Ascending aorta (tissue), 2 donors: ENCODE measurements around the gene POLD4. TPM values are rescaled to one million over a fixed set of nuclear protein-coding genes. Genes with fewer than 3 reads are reported as not detected.

Source experiments
- DNase-seq, 2 donors: peaks; one replicate each; pipeline ENCODE4 v3.0.0-alpha.2; 2019; ENCODE audit warnings: low spot score in 2 of 2
- H3K27ac ChIP-seq, 2 donors: fragments of 200-600 bp; sonication (generic); one replicate each; pipeline ENCODE4 v1.5.1; 2016 to 2017; ENCODE audit warnings: mild to moderate bottlenecking in 1 of 2
- H3K27me3 ChIP-seq: fragments of 200-600 bp; sonication (generic); one replicate; pipeline ENCODE4 v1.5.1; 2017
- H3K36me3 ChIP-seq, 2 donors: fragments of 200-600 bp; sonication (generic); one replicate each; pipeline ENCODE4 v1.5.1; 2016
- H3K4me1 ChIP-seq, 2 donors: fragments of 200-600 bp; sonication (generic); one replicate each; pipeline ENCODE4 v1.5.1; 2016 to 2017; ENCODE audit warnings: mild to moderate bottlenecking in 1 of 2
- H3K4me3 ChIP-seq, 2 donors: fragments of 200-600 bp; sonication (generic); one replicate each; pipeline ENCODE4 v1.5.1; 2016 to 2017; ENCODE audit warnings: mild to moderate bottlenecking in 1 of 2
- H3K9me3 ChIP-seq, 2 donors: fragments of 200-600 bp; sonication (generic); one replicate each; pipeline ENCODE4 v1.5.1; 2016
- intact Hi-C: fragments of 100-400 bp; cut with DNase I; formaldehyde crosslinking; loops from one replicate; pipeline ENCODE4 v1.15.1; 2023
- total RNA-seq: library from RNA; depleted of rRNA; stranded (reverse); fragments of >200 nt; gene quantifications from one replicate; pipeline ENCODE4 v1.1.0, GENCODE V29; 2016
- TF ChIP-seq, protein P1 (sequence below), 3 experiments: fragments of 200-600 bp in 2 of 3; fragments of 450-650 bp in 1 of 3; sonication (generic) in 2 of 3; IDR thresholded peaks; one replicate each; pipeline ENCODE4 v1.5.1; 2016 to 2019; ENCODE audit warnings: antibody characterized with exemption in 3 of 3, mild to moderate bottlenecking in 1 of 3, moderate library complexity in 1 of 3

The POLD4 gene
- total RNA-seq, 1 donor from 2014 or later, result 107 TPM

DNA sequence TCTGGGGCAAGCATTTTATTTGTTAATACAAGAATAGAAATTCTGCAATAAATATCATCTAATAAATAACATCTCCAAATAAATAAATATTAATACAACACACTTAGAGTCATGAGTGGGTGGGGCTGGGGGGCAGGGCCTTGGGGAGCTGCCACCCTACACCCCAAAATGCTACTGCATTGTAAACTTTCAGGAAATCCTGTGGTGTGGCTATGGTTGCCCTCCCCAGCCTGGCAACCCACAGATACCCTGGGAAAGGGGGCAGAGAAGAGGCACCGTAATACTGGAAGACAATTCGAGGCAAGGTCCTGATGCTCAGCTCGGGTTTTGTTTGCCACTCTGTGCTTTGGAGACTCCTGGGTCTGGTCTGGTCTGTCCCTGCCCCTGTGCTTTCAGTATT is 10.8 kb upstream of the POLD4 start:
- Histone ChIP-seq H3K4me3 (no peak overlapping the region), H3K36me3 (peaks cover 9 to 11% of the 10 kb centered on the region in 2 donors), H3K27me3 (no peaks in the 10 kb centered on the region), H3K27ac (no peak overlapping the region), H3K9me3 (no peaks in the 10 kb centered on the region), H3K4me1 (peaks cover 4 to 12% of the 10 kb centered on the region in 2 donors)
- DNase-seq, result no peak
- intact Hi-C loops, result no loop called here
- TF ChIP-seq, protein P1, sequence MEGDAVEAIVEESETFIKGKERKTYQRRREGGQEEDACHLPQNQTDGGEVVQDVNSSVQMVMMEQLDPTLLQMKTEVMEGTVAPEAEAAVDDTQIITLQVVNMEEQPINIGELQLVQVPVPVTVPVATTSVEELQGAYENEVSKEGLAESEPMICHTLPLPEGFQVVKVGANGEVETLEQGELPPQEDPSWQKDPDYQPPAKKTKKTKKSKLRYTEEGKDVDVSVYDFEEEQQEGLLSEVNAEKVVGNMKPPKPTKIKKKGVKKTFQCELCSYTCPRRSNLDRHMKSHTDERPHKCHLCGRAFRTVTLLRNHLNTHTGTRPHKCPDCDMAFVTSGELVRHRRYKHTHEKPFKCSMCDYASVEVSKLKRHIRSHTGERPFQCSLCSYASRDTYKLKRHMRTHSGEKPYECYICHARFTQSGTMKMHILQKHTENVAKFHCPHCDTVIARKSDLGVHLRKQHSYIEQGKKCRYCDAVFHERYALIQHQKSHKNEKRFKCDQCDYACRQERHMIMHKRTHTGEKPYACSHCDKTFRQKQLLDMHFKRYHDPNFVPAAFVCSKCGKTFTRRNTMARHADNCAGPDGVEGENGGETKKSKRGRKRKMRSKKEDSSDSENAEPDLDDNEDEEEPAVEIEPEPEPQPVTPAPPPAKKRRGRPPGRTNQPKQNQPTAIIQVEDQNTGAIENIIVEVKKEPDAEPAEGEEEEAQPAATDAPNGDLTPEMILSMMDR (IDR thresholded peaks at IDR 0.05), result no peak

DNA sequence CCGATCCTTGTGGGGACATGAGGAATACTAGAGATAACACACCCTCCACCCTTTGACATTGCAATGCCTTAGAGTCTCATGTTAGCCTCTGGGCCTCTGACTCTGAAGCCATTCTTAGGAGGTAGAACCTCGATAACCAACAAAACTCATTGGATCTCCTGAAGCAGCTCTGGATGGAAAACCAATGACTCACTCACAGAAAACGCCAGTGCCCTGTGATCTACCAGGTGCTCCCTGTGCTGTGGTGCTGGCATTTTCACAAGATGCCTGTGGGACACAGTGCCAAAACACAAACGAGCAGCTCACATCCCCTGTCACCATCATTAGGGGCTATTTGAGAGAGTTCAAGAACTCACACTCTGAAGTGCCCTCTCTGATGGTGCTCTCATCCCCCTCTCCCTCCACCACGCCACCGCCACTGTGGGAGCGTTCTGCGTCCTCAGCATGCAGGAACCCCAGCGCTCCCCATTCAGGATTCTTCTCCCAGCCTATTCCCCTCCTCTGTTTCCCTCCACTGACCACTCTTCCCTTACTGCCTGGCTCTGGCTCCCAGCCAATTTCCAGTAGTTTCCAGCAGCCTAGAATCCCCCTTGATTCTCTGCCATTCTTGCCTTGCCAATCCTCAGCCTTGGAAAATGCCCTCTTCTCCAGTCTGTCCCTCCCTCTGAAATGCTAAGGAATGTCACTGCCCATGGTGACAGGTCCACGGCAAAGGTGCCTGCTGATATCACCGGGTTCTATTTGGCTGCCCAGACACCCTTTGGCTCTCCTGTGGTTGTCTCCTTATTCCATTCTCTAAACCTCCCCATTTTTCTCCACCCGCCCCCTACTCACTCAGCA is 4.7 kb upstream of the POLD4 start:
- H3K27me3 ChIP-seq, result no peaks in the 10 kb centered on the region
- DNase-seq, result no peak
- H3K4me1 ChIP-seq, result peaks cover 22 to 40% of the 10 kb centered on the region in 2 donors
- H3K9me3 ChIP-seq, result no peaks in the 10 kb centered on the region
- TF ChIP-seq, protein P1 (IDR thresholded peaks at IDR 0.05), result no peak
- H3K27ac ChIP-seq, result peak overlapping the region; percentile 98 to 99
- H3K36me3 ChIP-seq, result peaks cover 0 to 2% of the 10 kb centered on the region in 2 donors
- no peak overlapping the region for H3K4me3 ChIP-seq
- intact Hi-C loops, result loop anchor here (1.0 kb wide), 1 partner anchor 24 kb away; no protein-coding TSS in a partner anchor

DNA sequence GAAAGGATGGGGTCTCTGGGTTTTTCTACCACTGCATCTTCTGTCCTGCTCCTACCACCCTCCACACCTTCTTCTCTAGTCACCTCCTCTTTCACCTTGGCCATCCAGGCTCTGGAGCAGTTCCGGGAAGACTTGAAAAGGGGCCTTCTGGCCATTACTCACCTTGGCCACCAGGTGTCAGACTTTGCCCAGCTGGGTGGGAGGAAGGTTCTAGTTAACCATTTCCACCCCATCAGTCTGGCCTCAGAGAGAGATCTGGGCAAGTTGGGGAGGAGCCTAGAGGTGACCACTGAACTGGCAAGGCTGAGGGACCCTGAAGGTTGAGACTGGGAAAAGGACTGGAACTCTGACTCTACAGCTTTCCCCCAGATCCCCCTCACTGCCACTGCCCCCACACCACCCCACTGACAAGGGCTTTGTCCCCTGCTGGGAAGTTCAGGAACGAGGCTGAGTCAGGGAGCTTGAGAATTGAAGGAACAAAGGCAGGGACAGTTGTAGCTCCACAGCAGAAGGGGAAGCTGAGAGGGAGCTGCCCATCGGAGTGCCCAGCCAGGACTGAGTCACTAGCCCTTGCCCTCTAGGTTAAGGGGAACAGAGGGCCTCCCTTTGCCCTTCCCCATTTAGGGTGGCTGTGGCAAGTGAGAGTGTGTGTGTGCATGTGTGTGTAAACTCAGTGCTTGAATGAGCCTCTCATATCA is 3.7 kb upstream of the POLD4 start:
- H3K27ac ChIP-seq, result peak overlapping the region; percentile 98 to 99
- no peaks in the 10 kb centered on the region for H3K36me3 ChIP-seq
- H3K4me3 ChIP-seq, result no peak overlapping the region
- H3K4me1 ChIP-seq, result peaks cover 22 to 45% of the 10 kb centered on the region in 2 donors
- intact Hi-C loops, result loop anchor here (1.0 kb wide), 2 partner anchors 15 to 25 kb away; no protein-coding TSS in a partner anchor
- TF ChIP-seq, protein P1 (IDR thresholded peaks at IDR 0.05), result peak; percentile 88 to 96 (median 92)
- no peaks in the 10 kb centered on the region for H3K27me3 ChIP-seq
- peak in 1 of 2 donors; percentile 83 for DNase-seq
- no peaks in the 10 kb centered on the region for H3K9me3 ChIP-seq

DNA sequence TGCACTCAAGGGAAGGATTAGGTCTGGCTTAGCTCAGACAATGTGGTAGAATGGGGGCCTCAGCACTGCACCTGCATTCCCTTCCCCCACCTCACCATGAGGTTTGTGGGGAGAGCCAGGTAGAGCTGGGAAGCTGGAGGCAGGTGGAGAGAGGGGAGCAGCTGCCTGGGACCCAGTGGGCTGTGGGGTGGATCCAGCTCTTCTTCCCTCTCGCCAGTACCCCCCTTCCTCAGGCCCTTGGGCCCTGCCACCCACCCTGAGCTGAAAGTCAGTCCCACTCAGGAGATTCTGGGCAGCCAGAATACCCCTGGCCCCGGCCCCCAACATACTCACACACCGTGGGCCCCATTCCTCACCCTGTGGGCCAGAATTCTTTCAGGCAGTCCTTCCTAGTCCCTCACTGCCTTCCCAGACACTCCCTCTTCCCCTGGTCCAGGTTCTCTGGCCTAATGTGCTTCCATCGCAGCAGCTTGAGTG is 3.1 kb upstream of the POLD4 start:
- TF ChIP-seq, protein P1 (IDR thresholded peaks at IDR 0.05), result no peak
- intact Hi-C loops, result loop anchor here (1.0 kb wide), 1 partner anchor 16 kb away; no protein-coding TSS in a partner anchor
- Histone ChIP-seq H3K4me1 (peaks cover 25 to 51% of the 10 kb centered on the region in 2 donors), H3K27ac (peak overlapping the region; percentile 98 to 99), H3K36me3 (no peaks in the 10 kb centered on the region), H3K27me3 (no peaks in the 10 kb centered on the region), H3K9me3 (no peaks in the 10 kb centered on the region), H3K4me3 (no peak overlapping the region)
- no peak for DNase-seq

DNA sequence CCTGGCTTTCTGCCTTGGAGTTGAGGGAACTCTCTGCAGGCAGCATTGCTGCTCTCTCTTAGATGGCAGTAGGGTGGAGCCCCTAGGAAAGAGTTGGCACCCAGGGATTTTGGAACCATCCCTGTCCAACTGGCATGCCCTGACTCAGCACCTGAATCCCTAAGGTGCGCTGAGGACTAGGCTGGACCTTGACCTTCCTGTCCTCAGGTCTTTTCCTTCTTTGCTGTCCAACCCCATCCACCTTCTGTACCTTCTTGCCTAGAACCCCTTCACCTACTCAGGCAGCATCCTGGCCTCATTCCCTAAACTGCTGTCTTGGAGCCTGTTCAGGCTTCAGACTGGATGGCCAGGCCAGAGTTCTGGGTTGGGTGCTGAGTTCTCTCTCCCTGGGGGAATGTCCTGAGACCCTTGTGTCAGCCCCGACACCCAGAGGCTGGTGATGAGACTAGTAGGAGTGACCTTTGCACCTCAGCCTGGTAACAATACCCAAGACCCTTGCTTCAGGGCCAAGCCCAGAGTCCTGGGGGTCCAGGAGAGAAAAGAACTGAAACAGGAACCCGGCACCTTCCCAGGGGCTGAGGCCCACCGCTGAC is 2.5 kb upstream of the POLD4 start:
- H3K36me3 ChIP-seq, result no peaks in the 10 kb centered on the region
- DNase-seq, result no peak
- H3K4me3 ChIP-seq, result no peak overlapping the region
- H3K9me3 ChIP-seq, result no peaks in the 10 kb centered on the region
- H3K4me1 ChIP-seq, result peaks cover 26 to 57% of the 10 kb centered on the region in 2 donors
- H3K27ac ChIP-seq, result peak overlapping the region; percentile 98 to 99
- TF ChIP-seq, protein P1 (IDR thresholded peaks at IDR 0.05), result no peak
- no peaks in the 10 kb centered on the region for H3K27me3 ChIP-seq
- intact Hi-C loops, result loop anchor here (1.0 kb wide), 1 partner anchor 16 kb away; no protein-coding TSS in a partner anchor
